Vagina (tissue), 2 donors: ENCODE measurements around the gene ROR2. TPM values are rescaled to one million over a fixed set of nuclear protein-coding genes. Genes with fewer than 3 reads are reported as not detected.

Experiments
- DNase-seq, 2 donors: peaks; one replicate each; pipeline ENCODE4 v3.0.0-alpha.2; 2017; ENCODE audit errors: extremely low spot score in 2 of 2
- H3K27ac ChIP-seq: fragments of 200-600 bp; sonication (generic); one replicate; pipeline ENCODE4 v1.5.1; 2019
- H3K27me3 ChIP-seq: fragments of 200-600 bp; sonication (generic); one replicate; pipeline ENCODE4 v1.5.1; 2019
- H3K36me3 ChIP-seq, 2 donors: fragments of 200-600 bp; sonication (generic); one replicate each; pipeline ENCODE4 v1.5.1; 2017 to 2019
- H3K4me1 ChIP-seq: fragments of 200-600 bp; sonication (generic); one replicate; pipeline ENCODE4 v1.5.1; 2019
- H3K4me3 ChIP-seq, 2 donors: fragments of 200-600 bp; sonication (generic); 1 replicate in 1 of 2; 2 replicates in 1 of 2; pipeline ENCODE4 v1.5.1; 2016 to 2019
- H3K9me3 ChIP-seq: fragments of 200-600 bp; sonication (generic); one replicate; pipeline ENCODE4 v1.5.1; 2019
- CTCF ChIP-seq, 3 experiments: fragments of 450-650 bp in 2 of 3; fragments of 200-600 bp in 1 of 3; sonication (generic) in 1 of 3; IDR thresholded peaks; one replicate each; pipeline ENCODE4 v1.5.1; 2017 to 2019; ENCODE audit warnings: antibody characterized with exemption in 3 of 3, mild to moderate bottlenecking in 2 of 3, moderate library complexity in 2 of 3
- POLR2A ChIP-seq, 2 donors: fragments of 450-650 bp; IDR thresholded peaks; one replicate each; pipeline ENCODE4 v1.6.1; 2017; ENCODE audit warnings: antibody characterized with exemption in 2 of 2, mild to moderate bottlenecking in 2 of 2, moderate library complexity in 2 of 2
- POLR2AphosphoS5 ChIP-seq, 2 donors: sonication (generic); formaldehyde crosslinking; IDR thresholded peaks; one replicate each; pipeline ENCODE4 v1.9.0; 2017; ENCODE audit warnings: antibody characterized with exemption in 2 of 2, mild to moderate bottlenecking in 2 of 2, low read depth in 1 of 2; ENCODE audit not compliant: insufficient read depth in 1 of 2
- intact Hi-C: fragments of 100-400 bp; cut with DNase I; formaldehyde crosslinking; loops from one replicate; pipeline ENCODE4 v1.15.1; 2023
- total RNA-seq: library from RNA; depleted of rRNA; stranded (reverse); fragments of >200 nt; gene quantifications from one replicate; pipeline ENCODE4 v1.2.3, GENCODE V29; 2016

ROR2 gene
- total RNA-seq, 1 donor from 2014 or later: 22.3 TPM

DNA sequence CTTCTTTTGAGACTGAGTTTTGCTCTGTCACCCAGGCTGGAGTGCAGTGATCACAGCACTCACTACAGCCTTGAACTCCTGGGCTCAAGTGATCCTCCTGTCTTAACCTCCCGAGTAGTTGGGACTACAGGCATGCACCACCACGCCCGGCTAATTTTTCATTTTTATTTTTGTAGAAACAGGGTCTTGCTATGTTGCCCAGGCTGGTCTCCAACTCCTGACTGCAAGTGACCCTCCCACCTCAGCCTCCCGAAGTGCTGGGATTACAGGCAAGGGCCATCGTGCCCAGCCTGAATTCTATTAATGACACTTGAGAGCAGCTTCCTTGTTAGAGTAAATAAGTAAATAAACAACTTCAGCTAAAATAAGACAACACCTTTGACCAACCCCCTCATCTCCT is 12.3 kb downstream of the ROR2 start:
- Histone ChIP-seq H3K4me3 (no peak overlapping the region), H3K9me3 (no peaks in the 10 kb centered on the region), H3K27me3 (no peaks in the 10 kb centered on the region), H3K27ac (no peak overlapping the region), H3K4me1 (peaks cover 5% of the 10 kb centered on the region), H3K36me3 (no peaks in the 10 kb centered on the region)
- DNase-seq: no peak
- TF ChIP-seq CTCF (IDR thresholded peaks at IDR 0.05) (no peak), POLR2A (IDR thresholded peaks at IDR 0.05) (no peak), POLR2AphosphoS5 (IDR thresholded peaks at IDR 0.05; ENCODE audit: insufficient read depth in 1 of 2, low read depth in 1 of 2) (no peak)
- intact Hi-C loops: no loop called here

GRCh38 chr9:91937056-91937455 is 13.0 kb downstream of the ROR2 start:
- Histone ChIP-seq H3K9me3 (no peaks in the 10 kb centered on the region), H3K27ac (no peak overlapping the region), H3K4me1 (peaks cover 5% of the 10 kb centered on the region), H3K27me3 (no peaks in the 10 kb centered on the region), H3K36me3 (no peaks in the 10 kb centered on the region), H3K4me3 (no peak overlapping the region)
- no peak for TF ChIP-seq CTCF (IDR thresholded peaks at IDR 0.05)
- no peak for TF ChIP-seq POLR2AphosphoS5 (IDR thresholded peaks at IDR 0.05; ENCODE audit: insufficient read depth in 1 of 2, low read depth in 1 of 2)
- no peak for TF ChIP-seq POLR2A (IDR thresholded peaks at IDR 0.05)
- no peak for DNase-seq
- intact Hi-C loops: no loop called here

DNA sequence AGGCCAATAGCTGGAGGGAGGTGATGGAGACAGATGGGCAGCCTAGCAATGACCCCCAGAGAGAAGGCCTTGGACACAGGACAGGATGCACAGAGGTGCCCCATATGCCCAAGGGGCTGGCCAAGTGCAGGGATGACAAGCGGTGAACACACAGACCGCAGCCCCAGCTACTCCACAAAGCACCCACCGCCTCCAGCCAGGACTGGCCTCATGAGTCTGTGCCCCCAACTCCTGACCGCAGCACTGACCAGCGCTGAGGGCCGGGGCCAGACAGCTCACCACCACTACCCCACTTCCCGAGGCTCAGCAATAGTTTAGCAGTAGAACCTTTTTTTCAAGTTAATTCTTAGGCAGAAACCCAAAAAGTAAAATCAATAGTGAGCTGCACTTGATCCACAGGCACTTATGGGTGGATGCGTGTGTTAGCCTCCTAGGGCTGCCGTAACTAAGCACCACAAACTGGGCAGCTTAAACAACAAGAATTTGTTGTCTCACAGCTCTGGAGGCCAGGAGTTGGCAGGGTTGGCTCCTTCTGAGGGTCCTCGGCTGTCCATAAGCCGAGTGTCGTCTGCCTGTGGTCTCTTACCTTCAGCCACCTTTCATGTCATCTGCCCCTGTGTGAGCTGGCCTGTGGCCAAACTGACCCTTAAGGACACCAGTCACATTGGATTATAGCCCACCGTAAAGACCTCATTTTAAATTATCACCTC is 14.1 kb downstream of the ROR2 start:
- H3K36me3 ChIP-seq: no peaks in the 10 kb centered on the region
- DNase-seq: no peak
- no peaks in the 10 kb centered on the region for H3K27me3 ChIP-seq
- H3K9me3 ChIP-seq: peaks cover 6% of the 10 kb centered on the region
- H3K27ac ChIP-seq: no peak overlapping the region
- TF ChIP-seq POLR2A (IDR thresholded peaks at IDR 0.05): no peak
- TF ChIP-seq POLR2AphosphoS5 (IDR thresholded peaks at IDR 0.05; ENCODE audit: insufficient read depth in 1 of 2, low read depth in 1 of 2): no peak
- TF ChIP-seq CTCF (IDR thresholded peaks at IDR 0.05): no peak
- H3K4me1 ChIP-seq: peaks cover 5% of the 10 kb centered on the region
- H3K4me3 ChIP-seq: no peak overlapping the region
- intact Hi-C loops: no loop called here

- TF ChIP-seq CTCF (IDR thresholded peaks at IDR 0.05) (no peak), POLR2A (IDR thresholded peaks at IDR 0.05) (no peak), POLR2AphosphoS5 (IDR thresholded peaks at IDR 0.05; ENCODE audit: insufficient read depth in 1 of 2, low read depth in 1 of 2) (no peak)
- H3K4me3 ChIP-seq: no peak overlapping the region
- no peak overlapping the region for H3K27ac ChIP-seq
- peaks cover 13% of the 10 kb centered on the region for H3K9me3 ChIP-seq
- H3K4me1 ChIP-seq: peaks cover 5% of the 10 kb centered on the region
- no peak for DNase-seq
- H3K36me3 ChIP-seq: no peaks in the 10 kb centered on the region
- intact Hi-C loops: no loop called here
- no peaks in the 10 kb centered on the region for H3K27me3 ChIP-seq
These were observed 14.8 kb downstream of the ROR2 start for GRCh38 chr9:91935066-91935749.

- Histone ChIP-seq H3K27ac (no peak overlapping the region), H3K27me3 (no peaks in the 10 kb centered on the region), H3K4me3 (no peak overlapping the region), H3K9me3 (peaks cover 17% of the 10 kb centered on the region), H3K4me1 (peaks cover 5% of the 10 kb centered on the region), H3K36me3 (no peaks in the 10 kb centered on the region)
- intact Hi-C loops: no loop called here
- TF ChIP-seq POLR2A (IDR thresholded peaks at IDR 0.05): no peak
- no peak for DNase-seq
These were observed 15.4 kb downstream of the ROR2 start for GRCh38 chr9:91934654-91935053.
